Trophoblast cell (in vitro differentiated cells and primary cell): ENCODE results near the gene GABRA1.

Source experiments
- DNase-seq, 2 donors: peaks; one replicate each; pipeline ENCODE4 v3.0.0-alpha.2; 2016
- H2AFZ ChIP-seq: 2 replicates; pipeline ENCODE4 v1.6.1; 2013; ENCODE audit warnings: low read length, moderate library complexity, mild to moderate bottlenecking; ENCODE audit not compliant: insufficient read depth, poor library complexity
- H2AK5ac ChIP-seq: 2 replicates; pipeline ENCODE4 v1.6.1; 2013; ENCODE audit warnings: mild to moderate bottlenecking, low read length
- H2BK120ac ChIP-seq: 2 replicates; pipeline ENCODE4 v1.6.1; 2013; ENCODE audit warnings: low read length, mild to moderate bottlenecking, moderate library complexity; ENCODE audit not compliant: insufficient read depth, poor library complexity
- H2BK12ac ChIP-seq: 2 replicates; pipeline ENCODE4 v1.6.1; 2013; ENCODE audit warnings: mild to moderate bottlenecking, low read length, moderate library complexity
- H2BK5ac ChIP-seq: 2 replicates; pipeline ENCODE4 v1.6.1; 2013; ENCODE audit warnings: low read length, low read depth, moderate library complexity, mild to moderate bottlenecking; ENCODE audit not compliant: poor library complexity
- H3K14ac ChIP-seq: 2 replicates; pipeline ENCODE4 v1.6.1; 2013; ENCODE audit warnings: mild to moderate bottlenecking, low read length
- H3K18ac ChIP-seq: 2 replicates; pipeline ENCODE4 v1.6.1; 2013; ENCODE audit warnings: mild to moderate bottlenecking, low read length
- H3K23ac ChIP-seq: 2 replicates; pipeline ENCODE4 v1.6.1; 2013; ENCODE audit warnings: low read length
- H3K27ac ChIP-seq: 2 replicates; pipeline ENCODE4 v1.5.1; 2013; ENCODE audit warnings: low read depth, mild to moderate bottlenecking, inconsistent platforms, low read length, moderate library complexity
- H3K27me3 ChIP-seq: 2 replicates; pipeline ENCODE4 v1.6.1; 2013; ENCODE audit warnings: inconsistent platforms, mild to moderate bottlenecking, low read length, moderate library complexity; ENCODE audit not compliant: insufficient read depth
- H3K36me3 ChIP-seq, 2 experiments: 1 replicate in 1 of 2; 2 replicates in 1 of 2; pipeline ENCODE4 v1.6.1; 2013; ENCODE audit warnings: low read length in 2 of 2, mild to moderate bottlenecking in 2 of 2, moderate library complexity in 1 of 2; ENCODE audit not compliant: insufficient read depth in 2 of 2, control insufficient read depth in 1 of 2
- H3K4ac ChIP-seq: 2 replicates; pipeline ENCODE4 v1.6.1; 2013; ENCODE audit warnings: low read depth, mild to moderate bottlenecking, low read length, moderate library complexity
- H3K4me1 ChIP-seq, 2 experiments: 1 replicate in 1 of 2; 2 replicates in 1 of 2; pipeline ENCODE4 v1.6.1; 2013; ENCODE audit warnings: low read length in 2 of 2, mild to moderate bottlenecking in 2 of 2, moderate library complexity in 1 of 2; ENCODE audit not compliant: insufficient read depth in 2 of 2, control insufficient read depth in 1 of 2
- H3K4me2 ChIP-seq: 2 replicates; pipeline ENCODE4 v1.6.1; 2013; ENCODE audit warnings: inconsistent platforms, mild to moderate bottlenecking, low read length, moderate library complexity
- H3K4me3 ChIP-seq: 2 replicates; pipeline ENCODE4 v1.5.1; 2013; ENCODE audit warnings: mild to moderate bottlenecking, low read depth, low read length, inconsistent platforms
- H3K79me1 ChIP-seq: one replicate; pipeline ENCODE4 v1.6.1; 2013; ENCODE audit warnings: low read length
- H3K79me2 ChIP-seq: 2 replicates; pipeline ENCODE4 v1.6.1; 2013; ENCODE audit warnings: low read length, mild to moderate bottlenecking; ENCODE audit not compliant: control insufficient read depth, insufficient read depth, poor library complexity
- H3K9ac ChIP-seq: 2 replicates; pipeline ENCODE4 v1.6.1; 2013; ENCODE audit warnings: mild to moderate bottlenecking, low read length
- H3K9me3 ChIP-seq: 2 replicates; pipeline ENCODE4 v1.6.1; 2013; ENCODE audit warnings: low read depth, mild to moderate bottlenecking, control low read depth, inconsistent platforms, low read length; ENCODE audit not compliant: insufficient read depth
- H4K12ac ChIP-seq: 2 replicates; pipeline ENCODE4 v1.6.1; 2013; ENCODE audit warnings: low read depth, mild to moderate bottlenecking, low read length, moderate library complexity
- H4K8ac ChIP-seq: 2 replicates; pipeline ENCODE4 v1.6.1; 2013; ENCODE audit warnings: low read depth, mild to moderate bottlenecking, low read length, moderate library complexity
- H4K91ac ChIP-seq: one replicate; pipeline ENCODE4 v1.6.1; 2013; ENCODE audit warnings: low read depth, mild to moderate bottlenecking, low read length, moderate library complexity
- WGBS: extraction: QIAGEN DNeasy Blood & Tissue Kit; methylation state at CpG from one replicate; pipeline ENCODE4 v1.1.7; 2013; ENCODE audit warnings: missing lambda C conversion rate; ENCODE audit not compliant: insufficient read length, insufficient coverage; ENCODE audit errors: extremely low coverage; 5-methylcytosine and 5-hydroxymethylcytosine counted together

Gene GABRA1

GRCh38 chr5:161895514-161895913 is 47.6 kb downstream of the GABRA1 start:
- Histone ChIP-seq H3K4me2 (no peak overlapping the region), H3K36me3 (no peaks in the 10 kb centered on the region), H3K9ac (no peak overlapping the region), H3K79me1 (no peaks in the 10 kb centered on the region), H4K8ac (no peak overlapping the region), H3K4me3 (no peak overlapping the region), H3K27me3 (no peaks in the 10 kb centered on the region), H4K12ac (no peak overlapping the region), H3K9me3 (no peaks in the 10 kb centered on the region), H2BK5ac (no peak overlapping the region), H3K4me1 (no peaks in the 10 kb centered on the region), H4K91ac (no peak overlapping the region), H3K79me2 (no peaks in the 10 kb centered on the region), H3K18ac (no peak overlapping the region), H3K4ac (no peak overlapping the region), H2BK12ac (no peak overlapping the region), H3K27ac (no peak overlapping the region), H3K23ac (no peak overlapping the region), H3K14ac (no peak overlapping the region), H2AFZ (no peak overlapping the region), H2BK120ac (no peak overlapping the region), H2AK5ac (no peak overlapping the region)
- WGBS = no CpG with 5 or more reads among the region's 1 CpG
- DNase-seq = no peak

DNA sequence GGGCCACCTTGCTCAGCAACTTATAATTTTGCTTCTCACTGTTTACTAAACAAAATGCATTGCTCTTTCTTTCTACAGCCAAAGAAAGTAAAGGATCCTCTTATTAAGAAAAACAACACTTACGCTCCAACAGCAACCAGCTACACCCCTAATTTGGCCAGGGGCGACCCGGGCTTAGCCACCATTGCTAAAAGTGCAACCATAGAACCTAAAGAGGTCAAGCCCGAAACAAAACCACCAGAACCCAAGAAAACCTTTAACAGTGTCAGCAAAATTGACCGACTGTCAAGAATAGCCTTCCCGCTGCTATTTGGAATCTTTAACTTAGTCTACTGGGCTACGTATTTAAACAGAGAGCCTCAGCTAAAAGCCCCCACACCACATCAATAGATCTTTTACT is 49.1 kb downstream of the GABRA1 start:
- Histone ChIP-seq H3K79me2 (no peaks in the 10 kb centered on the region), H3K4me3 (no peak overlapping the region), H2AK5ac (no peak overlapping the region), H4K8ac (no peak overlapping the region), H4K12ac (no peak overlapping the region), H2BK12ac (no peak overlapping the region), H3K4me2 (no peak overlapping the region), H4K91ac (no peak overlapping the region), H3K23ac (no peak overlapping the region), H2BK120ac (no peak overlapping the region), H3K4me1 (no peaks in the 10 kb centered on the region), H3K18ac (no peak overlapping the region), H3K36me3 (no peaks in the 10 kb centered on the region), H3K27ac (no peak overlapping the region), H2BK5ac (no peak overlapping the region), H3K4ac (no peak overlapping the region), H3K79me1 (no peaks in the 10 kb centered on the region), H2AFZ (no peak overlapping the region), H3K9ac (no peak overlapping the region), H3K27me3 (no peaks in the 10 kb centered on the region), H3K14ac (no peak overlapping the region), H3K9me3 (no peaks in the 10 kb centered on the region)
- DNase-seq = no peak
- WGBS = no CpG with 5 or more reads among the region's 7 CpGs

GRCh38 chr5:161899590-161899989 is 51.7 kb downstream of the GABRA1 start:
- Histone ChIP-seq H4K12ac (no peak overlapping the region), H3K14ac (no peak overlapping the region), H2BK12ac (no peak overlapping the region), H3K4ac (no peak overlapping the region), H3K4me3 (no peak overlapping the region), H3K9me3 (no peaks in the 10 kb centered on the region), H3K27ac (no peak overlapping the region), H3K18ac (no peak overlapping the region), H3K79me2 (no peaks in the 10 kb centered on the region), H2AFZ (no peak overlapping the region), H3K4me1 (no peaks in the 10 kb centered on the region), H3K23ac (no peak overlapping the region), H4K91ac (no peak overlapping the region), H3K27me3 (no peaks in the 10 kb centered on the region), H3K9ac (no peak overlapping the region), H2AK5ac (no peak overlapping the region), H3K36me3 (no peaks in the 10 kb centered on the region), H4K8ac (no peak overlapping the region), H2BK5ac (no peak overlapping the region), H3K79me1 (no peaks in the 10 kb centered on the region), H2BK120ac (no peak overlapping the region), H3K4me2 (no peak overlapping the region)
- DNase-seq = no peak

GRCh38 chr5:161900981-161901380 is 53.1 kb downstream of the GABRA1 start:
- Histone ChIP-seq H3K18ac (no peak overlapping the region), H2BK5ac (no peak overlapping the region), H3K4me1 (no peaks in the 10 kb centered on the region), H3K9ac (no peak overlapping the region), H3K4ac (no peak overlapping the region), H3K23ac (no peak overlapping the region), H2AFZ (no peak overlapping the region), H3K14ac (no peak overlapping the region), H2AK5ac (no peak overlapping the region), H3K9me3 (no peaks in the 10 kb centered on the region), H3K27ac (no peak overlapping the region), H4K12ac (no peak overlapping the region), H3K4me3 (no peak overlapping the region), H4K8ac (no peak overlapping the region), H3K4me2 (no peak overlapping the region), H3K36me3 (no peaks in the 10 kb centered on the region), H3K79me1 (no peaks in the 10 kb centered on the region), H3K27me3 (no peaks in the 10 kb centered on the region), H2BK12ac (no peak overlapping the region), H4K91ac (no peak overlapping the region), H2BK120ac (no peak overlapping the region), H3K79me2 (no peaks in the 10 kb centered on the region)
- DNase-seq = no peak
- no CpG with 5 or more reads among the region's 1 CpG for WGBS

DNA sequence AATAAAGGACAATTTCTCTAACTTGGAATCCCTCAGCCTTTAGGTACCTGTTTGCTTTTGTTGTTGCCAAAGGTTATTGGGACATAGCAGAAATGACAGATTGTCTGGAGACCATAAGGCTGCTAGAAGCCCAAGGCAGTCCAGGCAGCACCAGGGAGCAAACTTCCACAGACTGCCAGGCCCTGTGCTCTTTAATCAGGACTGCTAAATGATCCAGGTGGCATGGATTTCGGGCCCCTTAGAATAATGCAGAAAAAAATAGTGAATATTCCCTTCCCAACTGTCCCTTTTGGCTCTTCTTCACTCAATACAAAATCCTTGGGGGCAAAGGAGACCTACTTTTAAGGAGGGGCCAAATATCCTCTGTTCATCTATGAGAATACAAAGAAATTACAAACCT is 73.9 kb downstream of the GABRA1 start:
- Histone ChIP-seq H2BK120ac (no peak overlapping the region), H3K9me3 (no peaks in the 10 kb centered on the region), H3K79me2 (no peaks in the 10 kb centered on the region), H3K4me2 (no peak overlapping the region), H3K18ac (no peak overlapping the region), H2BK12ac (no peak overlapping the region), H4K91ac (no peak overlapping the region), H3K9ac (no peak overlapping the region), H3K4me1 (no peaks in the 10 kb centered on the region), H4K12ac (no peak overlapping the region), H3K4me3 (no peak overlapping the region), H3K27ac (no peak overlapping the region), H3K27me3 (no peaks in the 10 kb centered on the region), H2AFZ (no peak overlapping the region), H3K36me3 (no peaks in the 10 kb centered on the region), H4K8ac (no peak overlapping the region), H2AK5ac (no peak overlapping the region), H3K23ac (no peak overlapping the region), H2BK5ac (no peak overlapping the region), H3K4ac (no peak overlapping the region), H3K79me1 (no peaks in the 10 kb centered on the region), H3K14ac (no peak overlapping the region)
- no peak for DNase-seq
- no CpG with 5 or more reads among the region's 1 CpG for WGBS
